Hematopoietic multipotent progenitor cell treated with erythropoietin and hydrocortisone succinate and interleukin-3 and kit ligand, for 15 days (in vitro differentiated cells): Measurements from ENCODE around the gene GNG7.
"Not testable (repeated sequence)": the region's sequence is repeated elsewhere in the genome, so short reads cannot be mapped to it uniquely, and the experiment has no call there.

Experiments used
- DNase-seq: peaks from one replicate; pipeline ENCODE4 v3.0.0-alpha.2; 2015; ENCODE audit warnings: low spot score

The GNG7 gene

DNA sequence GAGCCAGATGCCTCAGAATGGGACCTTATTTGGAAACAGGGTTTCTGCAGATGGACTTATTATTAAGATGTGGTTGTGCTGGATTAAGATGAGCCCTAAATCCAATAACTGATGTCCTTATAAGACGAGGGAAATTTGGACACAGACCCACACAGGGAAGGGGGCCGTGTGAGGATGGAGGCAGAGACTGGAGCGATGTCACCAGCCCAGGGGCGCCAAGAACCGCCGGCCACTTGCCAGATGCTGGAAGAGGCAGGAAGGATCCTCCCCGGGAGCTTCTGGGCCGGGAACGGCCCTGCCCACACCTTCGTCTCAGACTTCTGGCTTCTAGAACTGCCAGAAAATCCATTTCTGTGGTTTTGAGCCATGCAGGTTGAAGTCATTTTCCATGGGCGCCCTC lies 26.6 kb downstream of the GNG7 start:
- DNase-seq, result no peak

DNA sequence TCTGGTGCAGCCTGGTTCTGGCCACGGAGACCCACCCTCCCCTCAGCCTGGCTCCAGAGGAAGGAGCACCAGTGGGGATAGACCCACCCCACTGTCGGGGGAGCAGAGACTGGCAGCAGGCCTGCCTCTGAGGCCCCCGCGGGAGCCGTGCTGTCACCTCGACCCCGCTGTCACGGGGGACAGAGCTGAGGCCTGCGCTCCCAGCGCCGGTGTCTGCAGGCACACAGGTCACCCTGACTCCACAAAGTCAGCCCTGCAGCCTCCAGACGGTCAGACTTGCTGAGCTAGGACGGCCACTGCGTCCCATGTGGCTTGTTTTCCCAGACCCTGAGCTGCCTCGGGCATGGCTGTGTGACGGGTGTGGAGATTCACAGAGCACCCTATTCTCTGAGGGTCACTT lies 32.3 kb downstream of the GNG7 start:
- DNase-seq, result no peak

DNA sequence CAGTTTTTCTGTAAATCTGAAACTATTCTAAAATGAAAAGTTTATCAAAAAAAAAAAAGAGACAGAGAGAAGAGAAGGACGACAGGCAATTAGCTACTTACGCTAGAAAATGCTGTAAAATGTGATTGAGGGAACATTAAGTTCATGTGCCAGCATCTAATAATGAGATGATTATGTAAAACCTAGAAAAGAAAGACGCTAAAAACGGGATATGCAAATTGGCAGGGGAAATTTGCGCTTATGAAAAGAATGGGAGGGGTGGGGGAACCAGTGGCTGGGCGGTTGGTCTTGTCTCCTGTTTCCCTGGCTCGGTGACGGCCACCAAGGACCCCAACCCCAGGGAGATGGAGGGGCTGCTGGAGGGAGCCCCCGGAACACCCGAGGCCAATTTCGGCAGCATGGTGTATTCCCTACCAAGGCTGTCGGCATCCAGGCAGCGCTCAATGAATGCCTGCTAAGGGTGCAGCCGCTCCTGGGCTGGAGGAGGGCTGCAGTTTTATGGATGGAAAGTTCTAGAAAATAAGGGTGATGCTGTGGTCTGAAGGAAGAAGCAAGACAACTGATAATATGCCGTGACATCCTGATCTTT lies 34.2 kb downstream of the GNG7 start:
- no peak for DNase-seq

DNA sequence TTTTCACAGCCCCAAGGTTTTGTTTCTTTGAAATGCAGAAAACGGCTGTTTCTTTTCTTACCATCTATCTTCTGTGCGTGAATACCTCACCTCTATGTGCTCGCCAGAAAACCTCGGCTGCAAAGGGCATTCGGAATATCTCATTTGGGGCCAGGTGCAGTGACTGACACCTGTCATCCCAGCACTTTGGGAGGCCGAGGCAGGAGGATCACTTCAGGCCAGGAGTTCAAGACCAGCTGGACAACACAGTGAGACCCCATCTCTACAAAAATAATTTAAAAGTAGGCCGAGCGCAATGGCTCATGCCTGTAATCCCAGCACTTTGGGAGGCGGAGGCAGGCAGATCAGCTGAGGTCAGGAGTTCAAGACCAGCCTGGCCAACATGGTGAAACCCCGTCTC lies 35.1 kb downstream of the GNG7 start:
- not testable (repeated sequence) for DNase-seq

DNA sequence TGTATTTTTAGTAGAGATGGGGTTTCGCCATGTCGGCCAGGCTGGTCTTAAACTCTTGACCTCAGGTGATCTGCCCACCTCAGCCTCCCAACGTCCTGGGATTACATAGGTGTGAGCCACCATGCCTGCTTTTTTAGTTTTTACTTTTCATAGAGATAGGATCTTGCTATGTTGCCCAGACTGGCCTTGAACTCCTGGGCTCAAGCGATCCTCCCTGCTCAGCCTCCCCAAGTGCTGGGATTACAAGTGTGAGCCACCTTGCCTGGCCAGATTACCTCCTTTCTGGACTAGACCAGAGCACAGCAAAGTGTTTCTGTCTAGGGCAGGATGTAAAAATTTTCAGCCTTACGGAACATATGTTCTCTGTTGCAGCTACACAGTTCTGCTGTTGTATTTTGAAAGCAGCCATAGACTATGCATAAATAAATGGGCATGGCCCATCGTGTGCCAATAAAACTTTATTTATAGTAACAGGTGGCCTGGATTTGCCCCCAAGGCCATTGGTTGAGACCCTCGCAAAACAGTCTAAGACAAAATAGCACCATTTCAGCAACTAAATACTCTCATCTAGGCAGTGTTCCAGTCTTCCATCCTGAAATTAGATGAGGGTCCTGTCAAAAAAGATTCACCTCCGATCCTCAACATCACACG lies 36.0 kb downstream of the GNG7 start:
- no peak for DNase-seq

DNA sequence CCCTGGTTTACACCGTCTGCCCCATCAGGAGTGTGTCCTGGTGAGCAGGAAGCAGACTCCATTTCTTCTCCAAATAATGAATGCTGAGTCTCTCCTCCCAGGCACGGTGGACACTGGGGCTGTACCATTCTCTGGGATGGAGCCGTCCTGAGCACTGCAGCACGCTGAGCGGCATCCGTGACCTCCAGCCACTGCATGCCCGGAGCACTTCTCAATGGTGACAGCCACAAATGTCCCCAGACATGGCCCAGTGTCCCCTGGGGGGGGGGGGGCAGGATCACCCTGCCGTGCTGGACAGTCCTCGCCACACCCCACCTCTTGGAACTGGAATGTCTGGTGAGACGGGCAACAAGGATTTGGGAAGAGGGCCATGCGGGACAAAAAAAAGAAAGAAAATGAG lies 37.4 kb downstream of the GNG7 start:
- no peak for DNase-seq

DNA sequence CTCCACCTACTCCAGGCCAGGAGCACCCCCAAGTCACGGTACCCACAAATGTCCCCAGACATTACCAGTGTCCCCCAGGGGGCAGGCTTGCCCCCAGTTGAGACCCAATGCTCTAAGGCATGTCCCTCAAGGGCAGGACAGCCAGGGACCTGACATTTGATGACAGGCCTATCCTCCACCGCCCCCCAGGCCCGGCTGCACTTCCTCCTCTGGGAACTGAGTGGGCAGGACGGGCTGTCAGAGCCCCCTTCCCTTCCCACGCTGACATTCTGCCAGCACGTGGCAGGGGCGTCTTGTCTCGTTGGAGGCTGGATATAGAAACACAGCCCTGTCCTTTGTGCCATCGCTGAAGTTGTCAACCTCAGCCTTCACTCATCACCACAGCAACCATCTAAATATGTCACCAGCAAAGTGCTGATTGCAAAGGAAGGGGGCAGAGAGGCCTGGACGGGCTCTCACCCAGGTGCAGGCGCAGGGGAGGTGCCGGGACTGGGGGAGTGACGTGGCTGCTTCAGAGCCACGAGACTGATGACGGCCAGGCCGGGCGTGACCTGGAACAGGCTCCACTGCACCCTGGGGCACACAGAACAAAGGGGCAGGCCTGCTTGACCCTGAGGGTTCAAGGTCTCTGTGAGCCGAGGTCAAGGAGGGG lies 38.4 kb downstream of the GNG7 start:
- no peak for DNase-seq

DNA sequence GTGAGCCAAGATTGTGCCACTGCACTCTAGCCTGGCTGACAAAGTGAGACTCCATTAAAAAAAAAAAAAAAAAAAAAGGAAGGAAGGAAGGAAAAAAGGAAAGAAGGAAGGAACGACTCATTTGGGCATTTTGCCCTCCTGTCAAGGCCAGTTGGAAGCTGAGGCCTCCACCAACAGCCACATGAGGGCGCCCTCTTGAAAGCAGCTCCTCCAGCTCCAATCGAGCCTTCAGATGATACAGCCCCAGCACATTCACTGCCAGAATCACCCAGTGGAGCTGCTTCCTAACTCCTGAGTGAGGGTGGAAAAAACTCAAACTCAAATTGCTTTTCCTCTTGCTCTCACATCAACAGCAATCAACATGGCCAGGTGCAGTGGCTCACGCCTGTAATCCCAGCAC lies 40.9 kb downstream of the GNG7 start:
- no peak for DNase-seq

DNA sequence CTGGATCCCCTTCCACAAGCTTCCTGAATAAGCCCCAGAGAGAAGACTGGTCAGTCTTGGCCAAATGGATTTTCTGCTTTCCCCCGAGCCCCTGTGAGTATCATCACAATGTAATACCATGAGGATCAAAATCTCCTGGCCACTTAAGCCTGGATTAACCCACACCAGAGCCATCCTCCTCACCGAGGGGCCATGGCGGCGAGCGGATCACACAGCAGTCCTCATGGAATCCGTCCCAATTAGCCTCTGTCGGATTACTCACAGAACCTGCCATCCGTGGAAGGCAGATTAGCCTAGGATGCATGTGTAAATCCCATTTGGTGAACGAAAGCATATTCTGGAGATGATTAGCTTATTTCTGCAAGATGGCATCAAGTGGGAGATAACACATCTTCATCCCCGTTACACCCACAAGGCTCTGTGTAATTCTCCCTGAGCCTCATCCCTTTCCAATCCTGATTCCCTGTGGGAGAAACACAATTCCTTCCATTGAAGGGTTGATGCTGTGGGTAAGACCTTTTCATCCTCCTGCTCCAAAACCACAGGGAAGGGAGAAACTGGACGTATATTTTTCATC lies 42.5 kb downstream of the GNG7 start:
- no peak for DNase-seq

DNA sequence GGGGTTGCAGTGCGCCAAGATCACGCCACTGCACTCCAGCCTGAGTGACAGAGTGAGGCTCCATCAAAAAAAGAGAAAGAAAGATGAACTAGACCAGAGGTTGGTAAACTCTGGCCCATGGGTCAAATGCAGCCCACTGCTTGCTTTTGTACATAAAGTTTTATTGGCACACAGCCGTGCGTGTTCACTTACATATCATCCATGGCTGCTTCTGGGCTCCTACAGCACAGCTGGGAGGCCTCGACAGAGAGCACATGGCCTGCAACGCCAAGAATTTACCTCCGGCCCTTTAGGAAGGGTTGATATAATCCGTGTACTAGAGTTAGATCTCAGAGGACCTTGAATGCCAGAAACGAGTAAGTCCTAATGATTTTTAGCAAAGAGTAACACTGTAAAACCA lies 46.0 kb downstream of the GNG7 start:
- DNase-seq, result no peak

DNA sequence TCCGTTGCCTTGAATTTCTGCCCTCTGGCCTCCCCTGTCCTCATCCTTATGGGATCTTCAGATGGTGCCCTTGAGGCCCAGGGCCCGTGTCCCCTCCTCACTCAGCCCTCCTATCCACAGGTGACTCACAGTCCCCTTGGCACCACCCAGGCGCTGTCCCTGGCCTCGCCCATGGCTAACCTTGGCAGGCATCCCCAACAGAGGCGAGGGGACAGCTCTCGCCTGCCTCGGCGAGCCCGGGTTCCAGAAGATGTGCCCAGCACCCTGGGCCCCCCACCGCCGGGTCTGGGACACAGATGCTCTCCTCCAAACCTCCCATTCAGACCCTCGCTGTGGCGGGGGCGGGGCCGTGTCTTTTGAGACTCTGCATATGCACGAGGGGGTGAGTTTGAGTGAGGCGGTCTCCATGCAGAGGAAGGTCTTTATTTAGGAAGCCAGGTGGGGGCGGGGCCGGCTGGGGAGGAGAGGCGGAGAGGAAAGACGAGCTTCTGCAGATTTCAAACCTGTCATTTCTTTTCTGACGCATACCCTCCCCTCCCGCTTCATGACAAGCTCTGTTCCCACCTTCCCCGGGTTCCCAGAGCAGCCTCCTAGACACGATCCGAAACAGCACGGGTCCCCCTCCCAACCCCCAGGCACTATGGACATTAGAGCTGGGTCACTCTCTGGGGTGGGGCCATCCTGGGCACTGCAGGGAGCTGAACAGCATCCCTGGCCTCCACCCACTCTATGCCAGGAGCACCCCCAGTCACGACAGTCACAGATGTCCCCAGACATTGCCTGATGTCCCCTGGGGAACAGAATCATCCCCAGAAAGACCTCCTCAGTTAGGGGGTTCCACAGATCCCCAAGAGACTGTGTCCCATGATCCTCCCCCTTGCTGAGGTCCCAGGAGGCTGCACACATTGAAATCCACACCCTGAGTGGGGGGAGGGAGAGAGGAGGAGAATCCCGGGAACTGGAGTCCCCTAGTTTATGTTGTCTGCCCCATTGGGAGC lies 48.5 kb downstream of the GNG7 start:
- DNase-seq, result no peak

DNA sequence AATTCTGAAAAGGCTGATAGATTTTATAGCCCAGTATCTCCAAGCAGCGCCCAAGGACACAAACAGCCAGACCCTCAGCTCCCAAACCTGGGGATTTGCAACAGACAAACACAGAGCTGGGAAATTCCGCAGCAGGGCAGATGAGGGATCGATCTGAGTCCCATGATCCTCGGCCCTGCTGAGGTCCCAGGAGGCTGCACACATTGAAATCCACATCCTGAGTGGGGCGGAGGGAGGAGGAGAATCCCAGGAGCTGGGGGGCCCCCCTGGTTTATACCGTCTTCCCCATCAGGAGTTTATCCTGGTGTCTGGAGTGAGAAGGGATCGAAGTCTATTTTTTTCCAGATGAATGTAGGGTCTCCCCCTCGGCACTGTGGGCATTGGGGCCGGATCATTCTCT lies 49.3 kb downstream of the GNG7 start:
- no peak for DNase-seq

DNA sequence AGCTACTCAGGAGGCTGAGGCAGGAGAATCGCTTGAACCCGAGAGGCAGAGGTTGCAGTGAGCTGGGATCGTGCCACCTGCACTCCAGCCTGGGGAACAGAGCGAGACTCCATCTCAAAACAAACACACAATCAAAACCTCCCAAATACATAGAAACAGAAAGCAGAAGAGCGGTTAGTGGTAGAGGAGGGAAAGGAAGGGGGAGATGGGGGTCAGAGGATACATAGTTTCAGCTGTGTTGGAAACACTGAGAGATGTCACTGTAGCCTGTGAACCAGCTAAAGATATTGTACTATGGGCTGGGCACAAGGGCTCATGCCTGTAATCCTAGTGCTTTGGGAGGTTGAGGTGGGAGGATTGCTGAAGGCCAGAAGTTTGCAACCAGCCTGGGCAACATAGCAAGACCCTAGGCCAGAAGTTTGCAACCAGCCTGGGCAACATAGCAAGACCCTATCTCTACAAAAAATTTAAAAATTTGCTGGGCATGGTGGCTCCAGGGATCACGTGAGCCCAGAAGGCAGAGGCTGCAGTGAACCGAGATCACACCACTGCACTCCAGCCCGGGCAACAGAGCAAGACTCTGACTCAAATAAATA lies 49.9 kb downstream of the GNG7 start:
- DNase-seq, result no peak

DNA sequence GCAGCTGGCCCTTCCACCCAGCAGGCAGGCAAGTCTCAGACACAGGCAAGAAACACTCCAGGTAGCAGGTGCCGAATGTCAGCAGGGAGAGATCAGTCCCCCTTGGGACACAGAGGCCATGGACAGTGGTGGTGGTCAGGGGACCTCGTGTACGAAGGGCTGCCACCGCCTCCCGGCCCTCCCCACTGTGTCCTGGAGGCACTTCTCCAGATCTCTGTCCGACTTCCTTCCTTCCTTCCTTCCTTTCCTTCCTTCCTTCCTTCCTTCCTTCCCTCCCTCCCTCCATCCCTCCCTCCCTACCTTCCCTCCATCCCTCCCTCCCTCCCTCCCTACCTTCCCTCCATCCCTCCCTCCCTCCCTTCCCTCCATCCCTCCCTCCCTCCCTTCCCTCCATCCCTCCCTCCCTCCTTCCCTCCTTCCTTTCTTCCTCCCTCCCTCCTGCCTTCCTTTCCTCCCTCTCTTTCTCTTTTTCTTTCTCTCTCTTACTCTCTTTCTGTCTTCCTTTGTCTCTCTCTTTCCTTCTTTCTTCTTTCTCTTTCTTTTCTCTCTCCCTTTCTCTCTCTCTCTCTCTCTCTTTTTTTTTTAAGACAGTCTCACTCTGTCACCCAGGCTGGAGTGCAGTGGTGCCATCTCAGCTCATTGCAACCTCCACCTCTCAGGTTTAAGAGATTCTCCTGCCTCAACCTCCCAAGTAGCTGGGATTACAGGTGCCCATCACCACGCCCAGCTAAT lies 51.3 kb downstream of the GNG7 start:
- DNase-seq, result not testable (repeated sequence)

DNA sequence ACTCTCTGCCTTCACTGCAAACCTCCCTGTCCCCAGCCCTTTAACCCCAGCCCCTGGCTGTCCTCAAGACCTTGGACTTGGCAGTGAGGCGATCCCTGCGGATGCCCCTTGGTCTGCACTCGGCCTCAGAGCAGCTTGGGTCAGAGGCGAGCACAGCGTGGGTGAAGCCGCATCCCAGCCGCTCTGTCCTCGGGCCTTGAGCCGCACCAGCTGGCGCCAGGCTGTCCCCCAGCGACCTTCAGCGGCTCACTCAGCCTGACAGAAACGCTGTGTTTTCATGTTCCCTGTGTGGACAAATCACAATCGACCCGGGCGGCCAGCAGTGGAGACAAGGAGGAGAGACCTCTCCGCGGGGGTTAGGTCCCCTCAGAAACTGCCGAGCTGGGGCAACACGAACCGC lies 52.0 kb downstream of the GNG7 start:
- DNase-seq, result no peak

DNA sequence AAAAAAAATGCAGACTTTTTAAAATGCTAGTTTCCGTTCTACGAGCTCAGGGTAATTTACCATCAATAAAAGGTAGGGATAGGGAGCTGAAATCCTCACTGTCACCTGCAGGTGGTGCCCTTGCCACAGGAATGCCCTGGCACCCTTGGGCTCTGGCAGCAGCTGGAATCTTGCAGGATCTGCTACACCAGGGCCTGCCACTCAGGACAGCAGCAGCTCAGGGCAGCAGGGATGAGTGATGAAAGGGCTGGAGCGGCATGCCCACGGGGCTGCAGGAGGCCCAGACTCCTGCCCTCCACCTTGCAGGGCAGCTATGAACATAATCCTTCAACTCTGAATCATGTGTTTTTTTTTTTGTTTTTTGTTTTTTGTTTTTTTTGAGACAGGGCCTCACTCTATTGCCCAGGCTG lies 54.0 kb downstream of the GNG7 start:
- peak; percentile 68 for DNase-seq

DNA sequence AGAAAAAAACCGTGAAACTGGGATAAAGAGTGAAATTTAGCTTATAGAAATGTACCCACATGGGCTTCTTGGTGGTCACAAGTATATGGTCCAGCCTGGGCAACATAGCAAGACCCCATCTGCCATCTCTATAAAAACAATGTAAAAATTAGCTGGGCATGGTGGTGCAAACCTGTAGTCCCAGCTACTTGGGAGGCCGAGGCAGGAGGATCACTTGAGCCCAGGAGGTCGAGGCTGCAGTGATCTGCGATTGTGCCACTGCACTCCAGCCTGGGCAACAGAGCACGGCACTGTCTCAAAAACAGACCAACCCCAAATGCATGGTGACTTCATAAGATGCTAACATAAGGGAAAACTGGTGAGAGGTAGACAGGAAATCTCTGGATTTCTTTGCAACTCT lies 54.4 kb downstream of the GNG7 start:
- no peak for DNase-seq

DNA sequence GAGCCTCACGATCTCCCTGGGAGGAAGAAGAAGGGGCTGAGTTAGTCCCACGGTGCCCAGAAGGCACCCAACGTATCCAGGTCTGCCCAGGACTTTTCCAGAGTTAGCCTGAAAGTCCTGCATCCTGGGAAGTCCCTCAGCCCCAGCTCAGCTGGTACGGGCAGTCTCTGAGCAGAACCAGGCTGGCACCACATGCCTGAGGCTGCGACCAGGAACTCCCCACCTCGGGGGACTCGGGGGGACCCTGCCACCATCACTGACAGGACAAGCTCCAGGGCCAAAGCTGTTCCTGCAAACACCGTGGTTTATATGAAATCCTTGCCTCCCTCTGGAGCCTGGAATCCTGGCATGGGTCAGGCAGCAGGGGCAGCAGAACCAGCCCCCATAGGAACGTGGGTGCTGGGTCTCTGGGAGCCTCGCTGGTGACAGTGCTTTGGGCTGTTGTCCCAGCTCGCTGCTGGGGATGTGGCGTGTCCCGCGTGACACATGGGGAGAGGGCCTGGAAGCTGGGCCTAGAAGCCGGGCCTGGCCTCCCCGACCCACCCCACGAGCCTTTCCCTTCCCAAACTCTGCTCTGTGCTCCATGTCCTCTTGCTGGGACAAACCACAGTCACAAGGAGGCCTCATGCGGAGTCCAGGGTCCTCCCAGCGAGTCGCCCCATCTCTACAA lies 55.5 kb downstream of the GNG7 start:
- no peak for DNase-seq

DNA sequence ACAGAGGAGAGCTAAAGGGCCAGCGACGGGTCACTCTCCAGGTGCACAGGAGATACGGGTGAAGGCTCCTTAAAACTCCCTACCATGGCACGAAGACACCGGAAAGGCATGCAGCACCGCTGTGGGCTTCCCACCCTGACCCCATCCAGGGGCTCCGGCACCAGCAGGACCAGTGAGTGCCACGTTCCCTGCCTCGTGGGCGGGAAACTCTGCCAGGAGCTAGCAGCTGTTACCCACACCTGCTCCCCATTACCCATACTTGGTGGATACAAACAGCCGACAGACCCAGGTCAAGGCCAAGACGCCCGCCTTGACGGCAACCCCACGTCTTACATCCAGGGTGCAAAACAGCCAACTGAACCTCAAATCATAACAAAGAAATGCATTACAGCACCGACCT lies 56.7 kb downstream of the GNG7 start:
- DNase-seq, result no peak

DNA sequence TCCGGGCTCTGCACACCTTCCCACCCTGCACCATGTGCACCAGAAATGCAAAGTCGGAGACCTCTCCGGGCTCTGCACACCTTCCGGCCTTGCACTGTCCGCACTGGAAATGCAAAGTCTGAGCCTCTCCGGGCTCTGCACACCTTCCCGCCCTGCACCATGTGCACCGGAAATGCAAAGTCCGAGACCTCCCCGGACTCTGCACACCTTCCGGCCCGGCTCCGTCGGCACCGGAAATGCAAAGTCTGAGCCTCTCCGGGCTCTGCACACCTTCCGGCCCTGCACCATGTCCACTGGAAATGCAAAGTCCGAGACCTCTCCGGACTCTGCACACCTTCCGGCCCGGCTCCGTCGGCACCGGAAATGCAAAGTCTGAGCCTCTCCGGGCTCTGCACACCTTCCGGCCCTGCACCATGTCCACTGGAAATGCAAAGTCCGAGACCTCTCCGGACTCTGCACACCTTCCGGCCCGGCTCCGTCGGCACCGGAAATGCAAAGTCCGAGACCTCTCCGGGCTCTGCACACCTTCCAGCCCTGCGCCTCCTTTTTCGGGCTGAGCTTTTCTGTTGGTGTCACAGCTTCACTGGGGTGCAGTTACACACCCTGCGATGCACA lies 59.3 kb downstream of the GNG7 start:
- DNase-seq, result not testable (repeated sequence)
